IMR-90 (cell line): ENCODE results near the gene MPP7. TPM values are rescaled to one million over a fixed set of nuclear protein-coding genes. Genes with fewer than 3 reads are reported as not detected.

Experiments
- ATAC-seq: fragments of 200-7000 bp; cut with Tn5 transposase; 2 replicates; pipeline ENCODE4 v1.9.1; 2020; ENCODE audit warnings: low read depth, mild to moderate bottlenecking, moderate library complexity
- BruUV-seq: library from RNA; stranded (reverse); fragments of 400-500 nt; replicated peaks from 2 replicates; lab custom pipeline; 2021; lab: Mats Ljungman, UMichigan
- CTCF ChIA-PET: fragments of 300-600 bp; formaldehyde crosslinking; extraction: SDS; loops from one replicate; lab custom pipeline; 2021; ENCODE audit warnings: antibody characterized with exemption; lab: Yijun Ruan, JAX
- POLR2A ChIA-PET: fragments of 300-600 bp; sonication (Branson Sonifier 250); formaldehyde crosslinking; loops from one replicate; lab custom pipeline; 2022; ENCODE audit warnings: antibody characterized with exemption; ENCODE audit not compliant: unreplicated experiment; lab: Charles Lee
- DNase-seq: peaks from one replicate; pipeline ENCODE4 v3.0.0; 2013
- H2AFZ ChIP-seq: replicated peaks from 2 replicates; pipeline ENCODE3; 2013; ENCODE audit warnings: low read length, mild to moderate bottlenecking; ENCODE audit not compliant: poor library complexity
- H2AK5ac ChIP-seq: 2 replicates; pipeline ENCODE4 v1.6.1; 2013; ENCODE audit warnings: low read depth, low read length, inconsistent platforms
- H2AK9ac ChIP-seq: replicated peaks from 2 replicates; pipeline ENCODE3; 2013; ENCODE audit warnings: mild to moderate bottlenecking, low read depth, low read length, moderate library complexity; ENCODE audit not compliant: poor library complexity
- H2BK120ac ChIP-seq: 2 replicates; pipeline ENCODE4 v1.6.1; 2013; ENCODE audit warnings: low read depth, low read length, inconsistent platforms
- H2BK15ac ChIP-seq: 3 replicates; pipeline ENCODE4 v1.6.1; 2013; ENCODE audit warnings: low read depth, low read length, inconsistent platforms
- H2BK20ac ChIP-seq: 2 replicates; pipeline ENCODE4 v1.6.1; 2013; ENCODE audit warnings: low read depth, mild to moderate bottlenecking, inconsistent platforms, low read length, moderate library complexity
- H2BK5ac ChIP-seq: 2 replicates; pipeline ENCODE4 v1.6.1; 2013; ENCODE audit warnings: mild to moderate bottlenecking, low read depth, low read length, inconsistent platforms; ENCODE audit not compliant: poor library complexity, severe bottlenecking
- H3K14ac ChIP-seq: replicated peaks from 2 replicates; pipeline ENCODE4 v1.6.1; 2013; ENCODE audit warnings: low read depth, low read length, inconsistent platforms
- H3K18ac ChIP-seq: 2 replicates; pipeline ENCODE4 v1.6.1; 2013; ENCODE audit warnings: low read depth, low read length, control low read depth
- H3K23ac ChIP-seq: 2 replicates; pipeline ENCODE4 v1.6.1; 2013; ENCODE audit warnings: low read depth, low read length, inconsistent platforms
- H3K27ac ChIP-seq: 2 replicates; pipeline ENCODE4 v1.5.1; 2013; ENCODE audit warnings: mild to moderate bottlenecking, control low read depth, low read length; ENCODE audit not compliant: insufficient read depth
- H3K27me3 ChIP-seq: 2 replicates; pipeline ENCODE4 v1.6.1; 2013; ENCODE audit warnings: low read length; ENCODE audit not compliant: control insufficient read depth, insufficient read depth
- H3K36me3 ChIP-seq: 2 replicates; pipeline ENCODE4 v1.6.1; 2013; ENCODE audit warnings: low read length, mixed read lengths; ENCODE audit not compliant: control insufficient read depth, insufficient read depth
- H3K4ac ChIP-seq: 2 replicates; pipeline ENCODE4 v1.6.1; 2013; ENCODE audit warnings: low read depth, low read length, inconsistent platforms
- H3K4me1 ChIP-seq: 2 replicates; pipeline ENCODE4 v1.6.1; 2013; ENCODE audit warnings: low read length, mixed read lengths; ENCODE audit not compliant: control insufficient read depth, insufficient read depth
- H3K4me2 ChIP-seq: 2 replicates; pipeline ENCODE4 v1.6.1; 2013; ENCODE audit warnings: low read depth, mild to moderate bottlenecking, control low read depth, low read length, moderate library complexity
- H3K4me3 ChIP-seq: 2 replicates; pipeline ENCODE4 v1.5.1; 2013; ENCODE audit warnings: low read depth, mild to moderate bottlenecking, control low read depth, low read length, moderate library complexity; ENCODE audit not compliant: insufficient read depth
- H3K56ac ChIP-seq: 2 replicates; pipeline ENCODE4 v1.6.1; 2013; ENCODE audit warnings: low read length, inconsistent platforms; ENCODE audit not compliant: insufficient read depth; ENCODE audit errors: extremely low read depth
- H3K79me1 ChIP-seq, 2 experiments: 2 replicates each; pipeline ENCODE4 v1.6.1; 2013; ENCODE audit warnings: low read length in 2 of 2, inconsistent platforms in 1 of 2, low read depth in 1 of 2
- H3K9ac ChIP-seq: 2 replicates; pipeline ENCODE4 v1.6.1; 2013; ENCODE audit warnings: low read depth, low read length, control low read depth
- H3K9me1 ChIP-seq: 2 replicates; pipeline ENCODE4 v1.6.1; 2013; ENCODE audit warnings: low read length, inconsistent platforms; ENCODE audit not compliant: insufficient read depth
- H3K9me3 ChIP-seq: 2 replicates; pipeline ENCODE4 v1.6.1; 2013; ENCODE audit warnings: low read length; ENCODE audit not compliant: control insufficient read depth, insufficient read depth
- H4K20me1 ChIP-seq: 2 replicates; pipeline ENCODE4 v1.6.1; 2013; ENCODE audit warnings: low read length, inconsistent platforms; ENCODE audit not compliant: insufficient read depth
- H4K5ac ChIP-seq: 2 replicates; pipeline ENCODE4 v1.6.1; 2013; ENCODE audit warnings: mild to moderate bottlenecking, low read depth, low read length, control low read depth
- H4K8ac ChIP-seq, 2 experiments: 2 replicates each; pipeline ENCODE4 v1.6.1; 2013; ENCODE audit warnings: low read depth in 2 of 2, low read length in 2 of 2, control low read depth in 1 of 2, inconsistent platforms in 1 of 2
- H4K91ac ChIP-seq: 2 replicates; pipeline ENCODE4 v1.6.1; 2013; ENCODE audit warnings: low read depth, low read length, inconsistent platforms; ENCODE audit not compliant: insufficient read depth
- BHLHE40 ChIP-seq: fragments of 150-350 bp; IDR thresholded peaks from 2 replicates; pipeline ENCODE4 v1.6.1; 2016; ENCODE audit warnings: mild to moderate bottlenecking, low read depth, low read length
- CEBPB ChIP-seq: IDR thresholded peaks from 2 replicates; pipeline ENCODE4 v1.6.1; 2012; ENCODE audit warnings: low read depth, low read length, improper control_type of control experiment
- FOS ChIP-seq: fragments of 150-350 bp; IDR thresholded peaks from 2 replicates; pipeline ENCODE4 v1.6.1; 2016; ENCODE audit warnings: low read depth, low read length
- MXI1 ChIP-seq: IDR thresholded peaks from 2 replicates; pipeline ENCODE4 v1.6.1; 2012; ENCODE audit warnings: low read depth, mild to moderate bottlenecking, low read length, moderate library complexity, borderline replicate concordance
- RFX5 ChIP-seq: IDR thresholded peaks from 2 replicates; pipeline ENCODE4 v1.8.0; 2012; ENCODE audit warnings: low read depth, mild to moderate bottlenecking, low read length, moderate library complexity
- WGBS, 2 experiments: methylation state at CpG; one replicate each; pipeline versions ENCODE4 v1.1.5 to v1.1.7; 2013; ENCODE audit warnings: missing lambda C conversion rate in 2 of 2; ENCODE audit not compliant: insufficient read length in 1 of 2; ENCODE audit errors: extremely low coverage in 2 of 2; 5-methylcytosine and 5-hydroxymethylcytosine counted together
- dilution Hi-C: fragments of 300-500 bp; cut with HindIII; formaldehyde crosslinking; loops from one replicate; pipeline ENCODE4 v1.14.3; 2018; ENCODE audit warnings: low sequenced_read_pairs; ENCODE audit not compliant: unreplicated experiment
- in situ Hi-C: fragments of 300-500 bp; cut with MboI; formaldehyde crosslinking; loops from 3 replicates; pipeline ENCODE4 v1.14.3; 2019; ENCODE audit warnings: low sequenced_read_pairs, inconsistent platforms, mixed read lengths
- intact Hi-C: fragments of 100-400 bp; cut with micrococcal nuclease; formaldehyde crosslinking; loops from 2 replicates; pipeline ENCODE4 v1.10.0; 2022
- polyA plus RNA-seq, 3 experiments: library from polyadenylated mRNA; depleted of rRNA; stranded (reverse); fragments of >200 nt; gene quantifications; 2 replicates each; pipeline ENCODE4 v1.2.3, GENCODE V29; 2012; ENCODE audit warnings: low replicate concordance in 1 of 3
- total RNA-seq: library from RNA; depleted of rRNA; stranded (reverse); fragments of >200 nt; gene quantifications from 2 replicates; pipeline ENCODE4 v1.2.3, GENCODE V29; 2012

The MPP7 gene
- total and polyA plus RNA-seq, 2 of the 4 experiments (the other 2 are of a cell fraction), result 0.39 to 1.4 TPM

GRCh38 chr10:28291881-28292297 lies 11.0 kb downstream of the MPP7 start:
- no peak overlapping the region for H3K4me3 ChIP-seq
- H3K4ac ChIP-seq, result peak overlapping the region; percentile 63; the same call in 1 of the 2 replicates
- POLR2A ChIA-PET, result no interaction called here
- H4K8ac ChIP-seq, result peak overlapping the region in 1 of 2 experiments; percentile 16; a peak in 1 of 4 replicates
- BruUV-seq, result no TSS peak
- DNase-seq (peak; percentile 93), ATAC-seq (peak; percentile 100)
- H2BK20ac ChIP-seq, result peak overlapping the region; percentile 36; the same call in 1 of the 2 replicates
- H4K5ac ChIP-seq, result no peak overlapping the region; the same call in 1 of the 2 replicates
- CTCF ChIA-PET, result interaction anchor here (1.3 kb wide), 1 partner anchor 11 kb away, joined by 3 read pairs; the partner anchor contains the start of gene MPP7
- H2BK120ac ChIP-seq, result peak overlapping the region; percentile 28; the same call in 1 of the 2 replicates
- peak overlapping the region; percentile 37; the same call in 1 of the 2 replicates for H3K4me2 ChIP-seq
- H3K9me3 ChIP-seq, result no peaks in the 10 kb centered on the region
- H4K20me1 ChIP-seq, result no peaks in the 10 kb centered on the region
- TF ChIP-seq CEBPB (peak; percentile 68), MXI1 (peak; percentile 33; the same call in 1 of the 2 replicates), RFX5 (no peak), FOS (peak; percentile 97), BHLHE40 (peak; percentile 58)
- H3K9ac ChIP-seq, result no peak overlapping the region
- 0 out of 2 replicates have a peak, but pooled peaks cover 3% of the 10 kb centered on the region for H3K27me3 ChIP-seq
- no peak overlapping the region for H3K23ac ChIP-seq
- dilution Hi-C loops, result no loop called here
- H3K56ac ChIP-seq, result no peak overlapping the region
- no peak overlapping the region for H2AK9ac ChIP-seq
- peaks cover 5% of the 10 kb centered on the region; the same call in 1 of the 2 replicates for H3K9me1 ChIP-seq
- no peak overlapping the region for H2AFZ ChIP-seq
- 0 out of 2 replicates have a peak overlapping the region, but pooled peaks have one; percentile 16 for H3K14ac ChIP-seq
- no peak overlapping the region for H3K27ac ChIP-seq
- H3K36me3 ChIP-seq, result no peaks in the 10 kb centered on the region
- peaks cover 4% of the 10 kb centered on the region for H3K4me1 ChIP-seq
- no peak overlapping the region for H4K91ac ChIP-seq
- peak overlapping the region; percentile 35; the same call in 1 of the 2 replicates for H3K18ac ChIP-seq
- intact Hi-C loops, result no loop called here
- in situ Hi-C loops, result no loop called here
- H2BK15ac ChIP-seq, result peak overlapping the region; percentile 69; the same call in 1 of the 3 replicates
- peak overlapping the region; percentile 37; the same call in 1 of the 2 replicates for H2AK5ac ChIP-seq
- H3K79me1 ChIP-seq, result no peaks in the 10 kb centered on the region
- H2BK5ac ChIP-seq, result peak overlapping the region; percentile 95
- WGBS, 2 experiments, result no CpG with 5 or more reads among the region's 5 CpGs
